Fibroblast of lung (primary cell): ENCODE measurements around the gene ADAMTS3. TPM values are rescaled to one million over a fixed set of nuclear protein-coding genes. Genes with fewer than 3 reads are reported as not detected.

Experiments
- DNase-seq, 2 donors: peaks; one replicate each; pipeline versions ENCODE4 v3.0.0 to v3.0.0-alpha.2; 2010; ENCODE audit warnings: low read depth in 2 of 2
- H2AFZ ChIP-seq: 2 replicates; pipeline ENCODE4 v1.5.1; 2012; ENCODE audit warnings: low read length, control low read depth, inconsistent platforms
- H3K27ac ChIP-seq: 2 replicates; pipeline ENCODE4 v1.5.1; 2011; ENCODE audit warnings: low read length, control low read depth; ENCODE audit not compliant: insufficient read depth
- H3K27me3 ChIP-seq: 2 replicates; pipeline ENCODE4 v1.5.1; 2011; ENCODE audit warnings: mild to moderate bottlenecking, low read length; ENCODE audit not compliant: control insufficient read depth, insufficient read depth
- H3K36me3 ChIP-seq: 2 replicates; pipeline ENCODE4 v1.5.1; 2011; ENCODE audit warnings: low read length; ENCODE audit not compliant: control insufficient read depth, insufficient read depth
- H3K4me1 ChIP-seq: 2 replicates; pipeline ENCODE4 v1.5.1; 2011; ENCODE audit warnings: low read length; ENCODE audit not compliant: control insufficient read depth, insufficient read depth; ENCODE audit errors: extremely low read depth
- H3K4me2 ChIP-seq: 2 replicates; pipeline ENCODE4 v1.5.1; 2011; ENCODE audit warnings: low read length, control low read depth; ENCODE audit not compliant: insufficient read depth; ENCODE audit errors: extremely low read depth
- H3K4me3 ChIP-seq, 4 experiments: fragments of 200-600 bp in 1 of 4; sonication (generic) in 1 of 4; replicated peaks in 1 of 4; 2 replicates each; pipeline ENCODE4 v1.5.1; 2011 to 2016; ENCODE audit warnings: low read length in 4 of 4, low read depth in 3 of 4, mild to moderate bottlenecking in 3 of 4, control low read depth in 2 of 4, inconsistent platforms in 1 of 4, mixed read lengths in 1 of 4; ENCODE audit not compliant: insufficient read depth in 1 of 4; ENCODE audit errors: control extremely low read depth in 1 of 4
- H3K79me2 ChIP-seq: 2 replicates; pipeline ENCODE4 v1.5.1; 2012; ENCODE audit warnings: mild to moderate bottlenecking, low read length, inconsistent platforms; ENCODE audit not compliant: control insufficient read depth, insufficient read depth
- H3K9ac ChIP-seq: 2 replicates; pipeline ENCODE4 v1.5.1; 2011; ENCODE audit warnings: mild to moderate bottlenecking, low read length, control low read depth; ENCODE audit not compliant: insufficient read depth
- H3K9me3 ChIP-seq: 2 replicates; pipeline ENCODE4 v1.5.1; 2012; ENCODE audit warnings: low read depth, low read length; ENCODE audit not compliant: control insufficient read depth, insufficient read depth
- H4K20me1 ChIP-seq: 2 replicates; pipeline ENCODE4 v1.5.1; 2011; ENCODE audit warnings: low read length; ENCODE audit not compliant: control insufficient read depth, insufficient read depth; ENCODE audit errors: extremely low read depth
- CTCF ChIP-seq, 2 donors: IDR thresholded peaks in 1 of 2; conservative IDR thresholded peaks in 1 of 2; 1 replicate in 1 of 2; 2 replicates in 1 of 2; pipeline ENCODE4 v1.5.1; 2011 to 2012; ENCODE audit warnings: low read length in 2 of 2, control low read depth in 1 of 2, inconsistent platforms in 1 of 2, low read depth in 1 of 2, mild to moderate bottlenecking in 1 of 2
- EZH2 ChIP-seq: IDR thresholded peaks from 2 replicates; pipeline ENCODE4 v1.5.1; 2012; ENCODE audit warnings: low read length, control low read depth, mild to moderate bottlenecking; ENCODE audit errors: missing control alignments
- polyA plus RNA-seq, 2 donors: library from polyadenylated mRNA; depleted of rRNA in 1 of 2; stranded (reverse) in 1 of 2; unstranded in 1 of 2; fragments of >200 nt; gene quantifications; 2 replicates each; pipeline ENCODE4 v1.2.1, GENCODE V29; 2011 to 2012; ENCODE audit warnings: missing spikeins in 1 of 2
- total RNA-seq: library from RNA; depleted of rRNA; stranded (reverse); fragments of >200 nt; gene quantifications from 2 replicates; pipeline ENCODE4 v1.2.1, GENCODE V29; 2014

ADAMTS3 gene
- total and polyA plus RNA-seq, 2 donors (not counting 1 experiment from before 2014, with no cell fraction given) = 0.86 to 2.1 TPM

GRCh38 chr4:72340803-72341431 is 228.1 kb downstream of the ADAMTS3 start:
- Histone ChIP-seq H4K20me1 (no peaks in the 10 kb centered on the region), H3K9me3 (no peaks in the 10 kb centered on the region), H2AFZ (no peak overlapping the region), H3K79me2 (no peaks in the 10 kb centered on the region), H3K36me3 (no peaks in the 10 kb centered on the region), H3K4me1 (no peaks in the 10 kb centered on the region), H3K4me2 (no peak overlapping the region), H3K9ac (no peak overlapping the region), H3K27me3 (no peaks in the 10 kb centered on the region), H3K4me3 (no peak overlapping the region), H3K27ac (no peak overlapping the region)
- peak; percentile 9 to 23 for DNase-seq
- TF ChIP-seq CTCF (conservative IDR thresholded peaks at IDR 0.05 in 1 of 2, IDR thresholded peaks at IDR 0.05 in 1 of 2; ENCODE audit: low read depth in 1 of 2, low read length in 2 of 2) = no peak
- no peak for TF ChIP-seq EZH2

- TF ChIP-seq CTCF (conservative IDR thresholded peaks at IDR 0.05 in 1 of 2, IDR thresholded peaks at IDR 0.05 in 1 of 2; ENCODE audit: low read depth in 1 of 2, low read length in 2 of 2) = no peak
- H3K79me2 ChIP-seq = no peaks in the 10 kb centered on the region
Observed at GRCh38 chr4:72338060-72338459, 231.0 kb downstream of the ADAMTS3 start.

GRCh38 chr4:72330381-72330780 is 238.6 kb downstream of the ADAMTS3 start:
- no peak for TF ChIP-seq CTCF (conservative IDR thresholded peaks at IDR 0.05 in 1 of 2, IDR thresholded peaks at IDR 0.05 in 1 of 2; ENCODE audit: low read depth in 1 of 2, low read length in 2 of 2)
- no peak for TF ChIP-seq EZH2
- Histone ChIP-seq H2AFZ (no peak overlapping the region), H3K4me2 (no peak overlapping the region), H3K36me3 (no peaks in the 10 kb centered on the region), H3K27me3 (no peaks in the 10 kb centered on the region), H3K27ac (no peak overlapping the region), H3K9me3 (no peaks in the 10 kb centered on the region), H4K20me1 (no peaks in the 10 kb centered on the region), H3K79me2 (no peaks in the 10 kb centered on the region), H3K9ac (no peak overlapping the region), H3K4me3 (no peak overlapping the region), H3K4me1 (no peaks in the 10 kb centered on the region)
- no peak for DNase-seq

More at GRCh38 chr4:72338060-72338459, 231.0 kb downstream of the ADAMTS3 start:
- no peaks in the 10 kb centered on the region for H4K20me1 ChIP-seq
- H2AFZ ChIP-seq = no peak overlapping the region
- no peak overlapping the region for H3K9ac ChIP-seq
- no peaks in the 10 kb centered on the region for H3K9me3 ChIP-seq
- DNase-seq = no peak
- H3K4me3 ChIP-seq = no peak overlapping the region
- no peak overlapping the region for H3K4me2 ChIP-seq
- no peaks in the 10 kb centered on the region for H3K4me1 ChIP-seq
- no peaks in the 10 kb centered on the region for H3K27me3 ChIP-seq
- H3K27ac ChIP-seq = no peak overlapping the region
- H3K36me3 ChIP-seq = no peaks in the 10 kb centered on the region
